HEK293 (cell line): ENCODE data around the gene HMCN2.
A peak's percentile ranks its signal among the peaks of the same experiment; 100 is the strongest.

Source experiments
- CTCF ChIA-PET: fragments of 350-600 bp; formaldehyde crosslinking; extraction: SDS; loops from one replicate; lab custom pipeline; 2021; ENCODE audit warnings: antibody characterized with exemption; lab: Yijun Ruan, JAX
- POLR2A ChIA-PET: fragments of 300-600 bp; formaldehyde crosslinking; extraction: SDS; loops from one replicate; lab custom pipeline; 2020; ENCODE audit warnings: antibody characterized with exemption, inconsistent platforms; lab: Yijun Ruan, JAX
- H3K27ac ChIP-seq: fragments of 200-500 bp; sonication (Bioruptor generic); 2 replicates; pipeline ENCODE4 v1.5.1; 2014; ENCODE audit warnings: low read depth, low read length, control low read depth, inconsistent platforms; ENCODE audit errors: extremely low read depth
- H3K36me3 ChIP-seq, 2 experiments: fragments of 200-500 bp in 1 of 2; sonication (Bioruptor generic) in 1 of 2; 1 replicate in 1 of 2; 2 replicates in 1 of 2; pipeline ENCODE4 v1.5.1; 2014 to 2017; ENCODE audit warnings: inconsistent platforms in 2 of 2, low read length in 2 of 2; ENCODE audit not compliant: control insufficient read depth in 2 of 2, insufficient read depth in 1 of 2
- H3K4me1 ChIP-seq: fragments of 200-500 bp; sonication (Bioruptor generic); 2 replicates; pipeline ENCODE4 v1.5.1; 2014; ENCODE audit warnings: mild to moderate bottlenecking, low read length, inconsistent platforms; ENCODE audit not compliant: control insufficient read depth, insufficient read depth
- H3K4me3 ChIP-seq: 2 replicates; pipeline ENCODE4 v1.5.1; 2011; ENCODE audit warnings: low read depth, mild to moderate bottlenecking, control low read depth, low read length, moderate library complexity
- H3K9me3 ChIP-seq: fragments of 200-500 bp; sonication (Bioruptor generic); 2 replicates; pipeline ENCODE4 v1.5.1; 2014; ENCODE audit warnings: low read depth, low read length, inconsistent platforms; ENCODE audit not compliant: control insufficient read depth, insufficient read depth
- FEZF1 ChIP-seq: fragments of 450-650 bp; formaldehyde crosslinking; IDR thresholded peaks from 2 replicates; pipeline ENCODE4 v1.5.1; 2016; ENCODE audit warnings: missing biosample characterization, missing genetic modification characterization
- GFI1B ChIP-seq: fragments of 450-650 bp; formaldehyde crosslinking; IDR thresholded peaks from 2 replicates; pipeline ENCODE4 v1.5.1; 2016; ENCODE audit warnings: missing biosample characterization, missing genetic modification characterization
- GLIS1 ChIP-seq: fragments of 450-650 bp; formaldehyde crosslinking; IDR thresholded peaks from 2 replicates; pipeline ENCODE4 v1.5.1; 2016; ENCODE audit warnings: missing biosample characterization, missing genetic modification characterization
- GLIS2 ChIP-seq: fragments of 450-650 bp; formaldehyde crosslinking; IDR thresholded peaks from 2 replicates; pipeline ENCODE4 v1.5.1; 2016; ENCODE audit warnings: missing biosample characterization, missing genetic modification characterization
- IKZF3 ChIP-seq: fragments of 450-650 bp; IDR thresholded peaks from 2 replicates; pipeline ENCODE4 v1.5.0; 2018; ENCODE audit warnings: missing biosample characterization, mild to moderate bottlenecking, missing genetic modification characterization, moderate library complexity
- KLF16 ChIP-seq: fragments of 450-650 bp; formaldehyde crosslinking; IDR thresholded peaks from 2 replicates; pipeline ENCODE4 v1.5.1; 2017; ENCODE audit warnings: missing biosample characterization, missing genetic modification characterization
- MYNN ChIP-seq: fragments of 450-650 bp; formaldehyde crosslinking; IDR thresholded peaks from 2 replicates; pipeline ENCODE4 v1.5.1; 2016; ENCODE audit warnings: missing biosample characterization, missing genetic modification characterization, borderline replicate concordance
- PATZ1 ChIP-seq: fragments of 450-650 bp; formaldehyde crosslinking; IDR thresholded peaks from 2 replicates; pipeline ENCODE4 v1.5.1; 2016; ENCODE audit warnings: missing biosample characterization, missing genetic modification characterization
- RBAK ChIP-seq: fragments of 450-650 bp; formaldehyde crosslinking; IDR thresholded peaks from 2 replicates; pipeline ENCODE4 v1.5.1; 2016; ENCODE audit warnings: missing biosample characterization, missing genetic modification characterization
- SP3 ChIP-seq: fragments of 450-650 bp; formaldehyde crosslinking; IDR thresholded peaks from 2 replicates; pipeline ENCODE4 v1.5.1; 2016; ENCODE audit warnings: missing biosample characterization, missing genetic modification characterization
- ZBTB10 ChIP-seq: fragments of 450-650 bp; formaldehyde crosslinking; IDR thresholded peaks from 2 replicates; pipeline ENCODE4 v1.5.1; 2016; ENCODE audit warnings: missing biosample characterization, missing genetic modification characterization
- ZBTB20 ChIP-seq: fragments of 450-650 bp; formaldehyde crosslinking; IDR thresholded peaks from 2 replicates; pipeline ENCODE4 v1.5.1; 2016; ENCODE audit warnings: missing biosample characterization, missing genetic modification characterization
- ZBTB26 ChIP-seq: fragments of 450-650 bp; formaldehyde crosslinking; optimal IDR thresholded peaks from 2 replicates; pipeline ENCODE3; 2016; ENCODE audit warnings: missing biosample characterization, mild to moderate bottlenecking, missing genetic modification characterization
- ZBTB8A ChIP-seq: fragments of 450-650 bp; formaldehyde crosslinking; IDR thresholded peaks from 2 replicates; pipeline ENCODE4 v1.5.1; 2016; ENCODE audit warnings: missing biosample characterization, missing genetic modification characterization
- ZFHX2 ChIP-seq: fragments of 450-650 bp; formaldehyde crosslinking; conservative IDR thresholded peaks from 2 replicates; pipeline ENCODE4 v1.5.1; 2016; ENCODE audit warnings: missing biosample characterization, missing genetic modification characterization
- ZIC2 ChIP-seq: fragments of 450-650 bp; formaldehyde crosslinking; IDR thresholded peaks from 2 replicates; pipeline ENCODE4 v1.5.1; 2016; ENCODE audit warnings: missing biosample characterization, missing genetic modification characterization
- ZNF221 ChIP-seq: fragments of 450-650 bp; formaldehyde crosslinking; IDR thresholded peaks from 2 replicates; pipeline ENCODE4 v1.5.1; 2017; ENCODE audit warnings: missing biosample characterization, missing genetic modification characterization, borderline replicate concordance
- ZNF239 ChIP-seq: fragments of 450-650 bp; formaldehyde crosslinking; IDR thresholded peaks from 2 replicates; pipeline ENCODE4 v1.5.1; 2016; ENCODE audit warnings: missing biosample characterization, missing genetic modification characterization
- ZNF248 ChIP-seq: fragments of 450-650 bp; formaldehyde crosslinking; IDR thresholded peaks from 2 replicates; pipeline ENCODE4 v1.5.1; 2017; ENCODE audit warnings: missing biosample characterization, missing genetic modification characterization
- ZNF335 ChIP-seq: fragments of 450-650 bp; formaldehyde crosslinking; conservative IDR thresholded peaks from 2 replicates; pipeline ENCODE4 v1.5.1; 2016; ENCODE audit warnings: missing biosample characterization, missing genetic modification characterization
- ZNF600 ChIP-seq: fragments of 450-650 bp; formaldehyde crosslinking; IDR thresholded peaks from 2 replicates; pipeline ENCODE4 v1.5.1; 2016; ENCODE audit warnings: missing biosample characterization, missing genetic modification characterization
- ZNF621 ChIP-seq: fragments of 450-650 bp; formaldehyde crosslinking; IDR thresholded peaks from 2 replicates; pipeline ENCODE4 v1.5.1; 2017; ENCODE audit warnings: missing biosample characterization, missing genetic modification characterization
- ZNF76 ChIP-seq: fragments of 450-650 bp; formaldehyde crosslinking; IDR thresholded peaks from 2 replicates; pipeline ENCODE4; 2016; ENCODE audit warnings: low read depth, missing biosample characterization, missing genetic modification characterization, borderline replicate concordance
- TF ChIP-seq, protein P1 (sequence below): fragments of 450-650 bp; formaldehyde crosslinking; IDR thresholded peaks from 2 replicates; pipeline ENCODE4 v1.5.1; 2017; ENCODE audit warnings: missing biosample characterization, missing genetic modification characterization

The HMCN2 gene

GRCh38 chr9:130443456-130443801 lies 177.9 kb downstream of the HMCN2 start:
- no peaks in the 10 kb centered on the region for H3K9me3 ChIP-seq
- CTCF ChIA-PET = interaction anchor here (0.6 to 1.0 kb wide), 4 partner anchors 9 to 257 kb away, joined by 3 to 5 read pairs (median 3); no protein-coding TSS in a partner anchor
- H3K4me1 ChIP-seq = peaks cover 5% of the 10 kb centered on the region
- POLR2A ChIA-PET = no interaction called here
- no peaks in the 10 kb centered on the region for H3K36me3 ChIP-seq
- peak; percentile 23; the same call in 1 of the 2 replicates for TF ChIP-seq ZIC2 (tag by site-specific recombination)
- TF ChIP-seq ZNF76 (tag by site-specific recombination) = no peak
- no peak for TF ChIP-seq ZNF248
- TF ChIP-seq RBAK = no peak
- peak; percentile 33 for TF ChIP-seq ZFHX2
- TF ChIP-seq ZNF221 (tag by site-specific recombination) = no peak
- TF ChIP-seq MYNN (tag by site-specific recombination) = no peak
- TF ChIP-seq GLIS1 (tag by site-specific recombination) = peak; percentile 64
- TF ChIP-seq GLIS2 = peak; percentile 39; the same call in 1 of the 2 replicates
- no peak for TF ChIP-seq FEZF1 (tag by site-specific recombination)
- no peak for TF ChIP-seq ZNF239 (tag by site-specific recombination)
- TF ChIP-seq, all 188 proteins: peak for 4
- Histone ChIP-seq H3K4me3 (no peak overlapping the region), H3K27ac (no peak overlapping the region)

DNA sequence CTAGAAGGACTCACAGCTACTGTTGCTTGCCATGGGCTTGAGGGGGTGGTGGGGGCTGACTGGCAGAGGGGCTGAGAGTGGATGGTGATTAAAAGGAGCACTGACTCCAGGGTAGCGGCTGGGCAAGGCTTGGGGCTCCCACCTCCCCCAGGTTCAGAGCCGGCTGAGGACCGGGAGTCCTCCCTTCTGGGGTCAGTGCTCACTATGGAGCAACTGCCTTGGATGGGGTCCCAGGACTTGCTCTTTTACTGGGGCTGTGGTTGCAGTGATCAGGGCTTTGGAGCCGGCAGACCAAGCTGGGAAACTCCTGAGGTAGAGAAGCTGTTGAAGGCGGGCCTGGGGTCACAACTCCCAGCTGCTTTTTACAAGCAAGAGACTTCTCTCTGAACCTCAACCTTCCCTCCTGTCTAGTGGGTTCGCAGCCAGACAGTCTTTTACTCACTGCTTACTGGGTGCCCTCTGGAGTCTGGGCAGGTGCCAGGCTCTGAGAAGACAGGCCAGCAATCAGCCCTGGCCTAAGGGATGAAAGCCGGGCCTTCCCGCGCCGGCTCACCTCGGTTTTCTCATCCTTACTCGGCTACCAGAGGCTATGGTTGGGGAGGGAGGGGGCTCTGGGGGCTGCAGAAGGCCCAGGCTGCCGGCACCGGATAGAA lies 178.4 kb downstream of the HMCN2 start:
- no peak for TF ChIP-seq ZNF621 (tag by site-specific recombination)
- peak; percentile 35; the same call in 1 of the 2 replicates for TF ChIP-seq PATZ1
- TF ChIP-seq SP3 (tag by site-specific recombination) = no peak
- H3K4me1 ChIP-seq = peaks cover 5% of the 10 kb centered on the region
- ChIA-PET CTCF (interaction anchor here (0.6 to 1.0 kb wide), 5 partner anchors 8 to 257 kb away, joined by 3 to 5 read pairs (median 3); no protein-coding TSS in a partner anchor), POLR2A (no interaction called here)
- no peak overlapping the region for H3K4me3 ChIP-seq
- H3K9me3 ChIP-seq = no peaks in the 10 kb centered on the region
- H3K27ac ChIP-seq = no peak overlapping the region
- no peaks in the 10 kb centered on the region for H3K36me3 ChIP-seq

GRCh38 chr9:130444565-130445221 lies 179.1 kb downstream of the HMCN2 start, which contains the start of gene ASS1:
TSS of gene ASS1 (plus strand) at chr9:130444961. CDS start at chr9:130452229, 7,268 bp downstream.
- CTCF ChIA-PET = interaction anchor here (0.8 to 1.0 kb wide), 4 partner anchors 8 to 256 kb away, joined by 3 to 5 read pairs (median 4); no protein-coding TSS in a partner anchor
- H3K36me3 ChIP-seq = no peaks in the 10 kb centered on the region
- peaks cover 5% of the 10 kb centered on the region for H3K4me1 ChIP-seq
- H3K9me3 ChIP-seq = no peaks in the 10 kb centered on the region
- POLR2A ChIA-PET = no interaction called here
- H3K4me3 ChIP-seq = peak within 1 kb of the TSS; percentile 38
- H3K27ac ChIP-seq = peak within 1 kb of the TSS; percentile 57; the same call in 1 of the 2 replicates
- TF ChIP-seq ZBTB10 = no peak
- TF ChIP-seq IKZF3 (tag by site-specific recombination) = 0 out of 2 replicates have a peak, but pooled peaks have one; percentile 20
- no peak for TF ChIP-seq ZNF600 (tag by site-specific recombination)
- peak; percentile 87 for TF ChIP-seq ZNF335 (tag by site-specific recombination)
- TF ChIP-seq ZFHX2 = peak; percentile 80
- peak; percentile 95 for TF ChIP-seq ZBTB20
- TF ChIP-seq, protein P1, sequence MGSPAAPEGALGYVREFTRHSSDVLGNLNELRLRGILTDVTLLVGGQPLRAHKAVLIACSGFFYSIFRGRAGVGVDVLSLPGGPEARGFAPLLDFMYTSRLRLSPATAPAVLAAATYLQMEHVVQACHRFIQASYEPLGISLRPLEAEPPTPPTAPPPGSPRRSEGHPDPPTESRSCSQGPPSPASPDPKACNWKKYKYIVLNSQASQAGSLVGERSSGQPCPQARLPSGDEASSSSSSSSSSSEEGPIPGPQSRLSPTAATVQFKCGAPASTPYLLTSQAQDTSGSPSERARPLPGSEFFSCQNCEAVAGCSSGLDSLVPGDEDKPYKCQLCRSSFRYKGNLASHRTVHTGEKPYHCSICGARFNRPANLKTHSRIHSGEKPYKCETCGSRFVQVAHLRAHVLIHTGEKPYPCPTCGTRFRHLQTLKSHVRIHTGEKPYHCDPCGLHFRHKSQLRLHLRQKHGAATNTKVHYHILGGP = no peak
- TF ChIP-seq KLF16 (tag by site-specific recombination) = peak; percentile 63
- peak; percentile 87 for TF ChIP-seq ZBTB26
- no peak for TF ChIP-seq ZIC2 (tag by site-specific recombination)
- TF ChIP-seq GFI1B (tag by site-specific recombination) = no peak
- peak; percentile 42 for TF ChIP-seq ZBTB8A (tag by site-specific recombination)
